Measurements from ENCODE around the gene KLF3.

- TF ChIP-seq EZH2 (IDR thresholded peaks at IDR 0.05; ENCODE audit: low read depth) (no peak), CTCF (conservative IDR thresholded peaks at IDR 0.05) (no peak)
Measured at GRCh38 chr4:38688676-38689355, 24.8 kb downstream of the KLF3 start.

All from PC-9 (cell line).